HFFc6 (cell line): ENCODE results near the gene SIPA1L3. TPM values are rescaled to one million over a fixed set of nuclear protein-coding genes. Genes with fewer than 3 reads are reported as not detected.

Experiments used
- DNase-seq: peaks from one replicate; pipeline ENCODE4 v3.0.0-alpha.2; 2018
- H3K27ac Mint-ChIP-seq: 2 replicates; pipeline ENCODE4 v1.8.0; 2020; ENCODE audit warnings: mild to moderate bottlenecking, mixed read lengths
- H3K27me3 Mint-ChIP-seq: 2 replicates; pipeline ENCODE4 v1.8.0; 2021; ENCODE audit warnings: mild to moderate bottlenecking, moderate library complexity, mixed read lengths; ENCODE audit not compliant: insufficient read depth
- H3K36me3 Mint-ChIP-seq: 2 replicates; pipeline ENCODE4 v1.8.0; 2021; ENCODE audit warnings: low read depth, mixed read lengths
- H3K4me1 Mint-ChIP-seq: 2 replicates; pipeline ENCODE4 v1.8.0; 2020; ENCODE audit warnings: low read depth, mixed read lengths
- H3K4me3 Mint-ChIP-seq: 2 replicates; pipeline ENCODE4 v1.8.0; 2020; ENCODE audit warnings: mild to moderate bottlenecking, moderate library complexity, mixed read lengths
- H3K9me3 Mint-ChIP-seq: 2 replicates; pipeline ENCODE4 v1.8.0; 2020; ENCODE audit warnings: mild to moderate bottlenecking, mixed read lengths
- total RNA-seq, 6 experiments: library from RNA; stranded (reverse); fragmentation: NEBNext Ultra II Directional; extraction: Animal tissue kit (Norgen Biotek cat#: 25700); gene quantifications; 2 replicates in 1 of 6; 3 replicates in 5 of 6; pipeline ENCODE4 v1.2.3, GENCODE V29; 2021
- TF ChIP-seq, protein P1 (sequence below): fragments of 200-600 bp; sonication (generic); IDR thresholded peaks from 2 replicates; pipeline ENCODE4 v1.5.0; 2021; ENCODE audit warnings: antibody characterized with exemption, mild to moderate bottlenecking

Gene SIPA1L3
- total RNA-seq, 6 experiments from 2014 or later: 34.0 to 46.7 (median 41.8) TPM

GRCh38 chr19:38043649-38044144 is 136.7 kb downstream of the SIPA1L3 start:
- TF ChIP-seq, protein P1, sequence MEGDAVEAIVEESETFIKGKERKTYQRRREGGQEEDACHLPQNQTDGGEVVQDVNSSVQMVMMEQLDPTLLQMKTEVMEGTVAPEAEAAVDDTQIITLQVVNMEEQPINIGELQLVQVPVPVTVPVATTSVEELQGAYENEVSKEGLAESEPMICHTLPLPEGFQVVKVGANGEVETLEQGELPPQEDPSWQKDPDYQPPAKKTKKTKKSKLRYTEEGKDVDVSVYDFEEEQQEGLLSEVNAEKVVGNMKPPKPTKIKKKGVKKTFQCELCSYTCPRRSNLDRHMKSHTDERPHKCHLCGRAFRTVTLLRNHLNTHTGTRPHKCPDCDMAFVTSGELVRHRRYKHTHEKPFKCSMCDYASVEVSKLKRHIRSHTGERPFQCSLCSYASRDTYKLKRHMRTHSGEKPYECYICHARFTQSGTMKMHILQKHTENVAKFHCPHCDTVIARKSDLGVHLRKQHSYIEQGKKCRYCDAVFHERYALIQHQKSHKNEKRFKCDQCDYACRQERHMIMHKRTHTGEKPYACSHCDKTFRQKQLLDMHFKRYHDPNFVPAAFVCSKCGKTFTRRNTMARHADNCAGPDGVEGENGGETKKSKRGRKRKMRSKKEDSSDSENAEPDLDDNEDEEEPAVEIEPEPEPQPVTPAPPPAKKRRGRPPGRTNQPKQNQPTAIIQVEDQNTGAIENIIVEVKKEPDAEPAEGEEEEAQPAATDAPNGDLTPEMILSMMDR: no peak
- Mint-ChIP-seq H3K27ac (peak overlapping the region; percentile 85), H3K36me3 (peaks cover 15% of the 10 kb centered on the region), H3K9me3 (peaks cover 9% of the 10 kb centered on the region), H3K27me3 (peaks cover 11% of the 10 kb centered on the region), H3K4me3 (no peak overlapping the region), H3K4me1 (peaks cover 39% of the 10 kb centered on the region)
- no peak for DNase-seq

DNA sequence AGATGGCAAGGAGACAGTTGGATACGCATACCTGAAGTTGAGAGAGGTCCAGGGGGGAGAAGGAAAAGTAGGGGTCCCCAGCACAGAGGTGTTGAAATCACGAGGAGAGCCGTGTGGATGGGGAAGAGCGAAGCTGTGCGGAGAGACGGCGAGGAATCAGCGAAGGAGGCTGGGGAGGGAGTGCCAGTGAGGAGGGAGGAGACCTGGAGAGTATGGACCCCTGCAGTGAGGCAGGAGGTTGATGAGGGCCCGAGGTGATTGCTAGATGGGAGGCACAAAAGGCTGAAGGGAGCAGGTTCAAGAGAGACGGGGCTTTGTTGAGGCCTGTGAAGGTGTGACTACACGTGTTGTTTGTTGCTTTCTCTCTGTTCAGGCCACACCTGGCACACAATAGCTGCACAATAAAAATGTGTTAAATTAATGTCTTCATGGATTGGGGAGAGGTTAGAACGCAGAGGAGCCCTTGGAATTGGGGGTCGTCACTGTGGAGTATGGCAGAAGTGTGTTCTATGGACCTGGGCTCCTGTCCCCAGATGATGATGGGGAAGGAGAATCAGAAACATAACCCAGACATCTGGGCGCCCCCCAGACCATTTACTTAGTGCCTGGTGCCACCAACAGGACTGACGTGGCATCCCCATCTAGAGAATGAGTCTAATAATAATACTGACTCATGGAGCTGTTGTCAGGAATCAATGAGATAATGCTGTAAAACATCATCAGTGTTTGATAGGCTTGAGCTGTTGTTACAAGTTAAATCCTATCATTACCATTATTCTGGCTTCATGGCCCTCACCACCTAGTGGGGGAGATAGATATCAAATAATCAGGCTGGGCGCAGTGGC is 137.5 kb downstream of the SIPA1L3 start:
- DNase-seq: peak; percentile 74
- peaks cover 12% of the 10 kb centered on the region for H3K27me3 Mint-ChIP-seq
- H3K9me3 Mint-ChIP-seq: peaks cover 9% of the 10 kb centered on the region
- H3K36me3 Mint-ChIP-seq: peaks cover 15% of the 10 kb centered on the region
- peak overlapping the region; percentile 85 for H3K27ac Mint-ChIP-seq
- TF ChIP-seq, protein P1: peak; percentile 73
- H3K4me1 Mint-ChIP-seq: peaks cover 47% of the 10 kb centered on the region
- H3K4me3 Mint-ChIP-seq: no peak overlapping the region

GRCh38 chr19:38045554-38046253 is 138.7 kb downstream of the SIPA1L3 start:
- H3K27ac Mint-ChIP-seq: peak overlapping the region; percentile 85
- peaks cover 10% of the 10 kb centered on the region for H3K36me3 Mint-ChIP-seq
- no peak overlapping the region for H3K4me3 Mint-ChIP-seq
- peaks cover 5% of the 10 kb centered on the region for H3K9me3 Mint-ChIP-seq
- TF ChIP-seq, protein P1: no peak
- peaks cover 12% of the 10 kb centered on the region for H3K27me3 Mint-ChIP-seq
- DNase-seq: no peak
- H3K4me1 Mint-ChIP-seq: peaks cover 39% of the 10 kb centered on the region

DNA sequence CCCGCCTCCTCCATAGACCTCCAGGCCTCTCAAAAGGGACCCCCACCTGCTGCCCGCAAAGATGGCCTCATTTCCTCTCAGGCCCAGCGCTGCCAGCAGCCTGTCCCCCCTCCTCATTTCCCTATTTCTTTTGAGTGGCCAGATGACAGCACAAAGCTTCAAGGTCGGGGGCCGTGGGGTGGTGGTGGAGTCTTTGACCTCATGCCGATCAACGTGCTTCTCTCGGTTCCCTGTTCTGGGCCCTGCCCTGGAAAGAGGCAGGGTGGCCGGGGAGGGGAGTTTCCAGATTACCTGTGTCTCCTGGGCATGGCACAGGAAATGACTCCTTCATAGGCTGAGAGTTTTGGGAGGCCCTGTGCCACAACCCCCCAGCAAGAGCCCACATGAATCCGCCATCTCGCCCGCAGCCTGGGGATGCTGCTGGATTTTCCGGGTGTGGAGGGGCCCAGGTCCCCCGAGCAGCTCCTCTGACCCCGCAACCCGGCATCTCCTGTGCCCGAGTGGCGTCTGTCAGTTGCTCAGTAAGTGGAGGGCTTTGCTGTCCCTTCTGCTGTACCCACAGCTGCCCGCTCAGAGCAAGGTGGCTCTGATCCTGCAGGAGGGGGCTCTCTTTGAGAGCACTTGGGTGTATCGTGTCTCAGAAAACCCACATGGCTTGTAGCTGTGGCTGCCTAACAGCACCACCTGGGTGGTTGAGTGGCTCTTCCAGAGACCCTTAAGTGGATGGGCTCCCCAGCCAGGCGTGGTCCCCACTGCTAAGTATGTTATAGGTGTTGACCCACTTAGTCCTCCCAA is 139.4 kb downstream of the SIPA1L3 start:
- H3K4me3 Mint-ChIP-seq: no peak overlapping the region
- DNase-seq: no peak
- peak overlapping the region; percentile 29; the same call in 1 of the 2 replicates for H3K27ac Mint-ChIP-seq
- peaks cover 12% of the 10 kb centered on the region for H3K27me3 Mint-ChIP-seq
- peaks cover 39% of the 10 kb centered on the region for H3K4me1 Mint-ChIP-seq
- TF ChIP-seq, protein P1: no peak
- H3K9me3 Mint-ChIP-seq: peaks cover 5% of the 10 kb centered on the region
- H3K36me3 Mint-ChIP-seq: peaks cover 10% of the 10 kb centered on the region

- Mint-ChIP-seq H3K4me3 (no peak overlapping the region), H3K4me1 (peaks cover 36% of the 10 kb centered on the region), H3K9me3 (peaks cover 2% of the 10 kb centered on the region), H3K27ac (peak overlapping the region; percentile 89; the same call in 1 of the 2 replicates), H3K36me3 (peaks cover 7% of the 10 kb centered on the region), H3K27me3 (peaks cover 12% of the 10 kb centered on the region)
- no peak for DNase-seq
- TF ChIP-seq, protein P1: no peak
Measured at GRCh38 chr19:38047049-38047438, 140.0 kb downstream of the SIPA1L3 start.
